Adrenal gland (tissue), 5 donors: Measurements from ENCODE around the gene LRCH1.

ENCODE experiments used
- POLR2A ChIP-seq, 2 donors: fragments of 450-650 bp; IDR thresholded peaks; one replicate each; pipeline ENCODE4 v1.6.1; 2017; ENCODE audit warnings: antibody characterized with exemption in 2 of 2, mild to moderate bottlenecking in 2 of 2, moderate library complexity in 1 of 2
- TF ChIP-seq, protein P1 (sequence below), 6 experiments: fragments of 450-650 bp in 4 of 6; fragments of 200-600 bp in 2 of 6; sonication (generic) in 1 of 6; IDR thresholded peaks; 1 replicate in 5 of 6; 2 replicates in 1 of 6; pipeline versions ENCODE4 v1.5.1 to v1.8.0; 2016 to 2021; ENCODE audit warnings: antibody characterized with exemption in 6 of 6, mild to moderate bottlenecking in 2 of 6, moderate library complexity in 1 of 6
- donor health status: DM: no; HTN: no; CAD: no.

DNA sequence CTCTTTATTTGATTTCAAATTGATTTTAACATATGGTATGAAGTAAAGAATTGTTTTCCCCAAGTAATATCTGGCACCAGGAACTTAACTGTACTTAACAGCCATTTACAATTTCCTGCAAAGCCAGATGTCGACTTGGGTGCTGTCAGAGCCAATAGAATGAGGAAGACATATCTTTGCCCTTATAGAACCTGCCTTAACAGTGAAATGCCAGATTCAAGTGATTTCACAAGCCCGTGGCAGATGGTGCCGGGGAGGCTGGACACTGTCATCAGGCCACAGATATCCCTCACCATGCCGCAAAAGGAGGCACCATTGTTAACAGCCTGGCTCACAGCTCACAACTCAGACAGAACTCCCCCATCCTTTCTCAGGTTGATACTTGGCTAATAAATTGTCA is 195.3 kb downstream of the LRCH1 start:
- TF ChIP-seq, protein P1, sequence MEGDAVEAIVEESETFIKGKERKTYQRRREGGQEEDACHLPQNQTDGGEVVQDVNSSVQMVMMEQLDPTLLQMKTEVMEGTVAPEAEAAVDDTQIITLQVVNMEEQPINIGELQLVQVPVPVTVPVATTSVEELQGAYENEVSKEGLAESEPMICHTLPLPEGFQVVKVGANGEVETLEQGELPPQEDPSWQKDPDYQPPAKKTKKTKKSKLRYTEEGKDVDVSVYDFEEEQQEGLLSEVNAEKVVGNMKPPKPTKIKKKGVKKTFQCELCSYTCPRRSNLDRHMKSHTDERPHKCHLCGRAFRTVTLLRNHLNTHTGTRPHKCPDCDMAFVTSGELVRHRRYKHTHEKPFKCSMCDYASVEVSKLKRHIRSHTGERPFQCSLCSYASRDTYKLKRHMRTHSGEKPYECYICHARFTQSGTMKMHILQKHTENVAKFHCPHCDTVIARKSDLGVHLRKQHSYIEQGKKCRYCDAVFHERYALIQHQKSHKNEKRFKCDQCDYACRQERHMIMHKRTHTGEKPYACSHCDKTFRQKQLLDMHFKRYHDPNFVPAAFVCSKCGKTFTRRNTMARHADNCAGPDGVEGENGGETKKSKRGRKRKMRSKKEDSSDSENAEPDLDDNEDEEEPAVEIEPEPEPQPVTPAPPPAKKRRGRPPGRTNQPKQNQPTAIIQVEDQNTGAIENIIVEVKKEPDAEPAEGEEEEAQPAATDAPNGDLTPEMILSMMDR (IDR thresholded peaks at IDR 0.05) = no peak
- TF ChIP-seq POLR2A (IDR thresholded peaks at IDR 0.05) = no peak
